KMS-11 (cell line): ENCODE data around the gene GPR27.

Experiments
- H2AFZ ChIP-seq: fragments of 200-600 bp; sonication (generic); 2 replicates; pipeline ENCODE4 v1.6.1; 2016; ENCODE audit warnings: antibody characterized with exemption, mixed run types, low read depth
- H3K27ac ChIP-seq: fragments of 200-600 bp; sonication (generic); 2 replicates; pipeline ENCODE4 v1.6.1; 2016; ENCODE audit warnings: mild to moderate bottlenecking, mixed run types
- H3K27me3 ChIP-seq: fragments of 200-600 bp; sonication (generic); 2 replicates; pipeline ENCODE4 v1.6.1; 2017; ENCODE audit warnings: mild to moderate bottlenecking, low read depth, mixed run types, moderate library complexity; ENCODE audit not compliant: insufficient read depth
- H3K36me3 ChIP-seq: fragments of 200-600 bp; sonication (generic); 2 replicates; pipeline ENCODE4 v1.6.1; 2017; ENCODE audit warnings: mild to moderate bottlenecking, mixed run types; ENCODE audit not compliant: insufficient read depth
- H3K4me1 ChIP-seq: fragments of 200-600 bp; sonication (generic); 2 replicates; pipeline ENCODE4 v1.6.1; 2016; ENCODE audit warnings: mild to moderate bottlenecking, low read depth, mixed run types; ENCODE audit not compliant: poor library complexity, severe bottlenecking
- H3K4me2 ChIP-seq: fragments of 200-600 bp; sonication (generic); 2 replicates; pipeline ENCODE4 v1.7.0; 2016; ENCODE audit warnings: mild to moderate bottlenecking, mixed run types
- H3K4me3 ChIP-seq: fragments of 200-600 bp; sonication (generic); IDR thresholded peaks from 2 replicates; pipeline ENCODE4 v1.6.1; 2017; ENCODE audit warnings: low read depth, low read length, mixed read lengths; ENCODE audit not compliant: insufficient read depth
- H3K79me2 ChIP-seq: fragments of 200-600 bp; sonication (generic); 2 replicates; pipeline ENCODE4 v1.6.1; 2016; ENCODE audit warnings: low read depth, mixed run types; ENCODE audit not compliant: insufficient read depth
- H3K9ac ChIP-seq: fragments of 200-600 bp; sonication (generic); 2 replicates; pipeline ENCODE4 v1.6.1; 2016; ENCODE audit warnings: mild to moderate bottlenecking, mixed run types
- H4K20me1 ChIP-seq: fragments of 200-600 bp; sonication (generic); 2 replicates; pipeline ENCODE4 v1.6.1; 2016; ENCODE audit warnings: mild to moderate bottlenecking, mixed run types; ENCODE audit not compliant: insufficient read depth
- CTCF ChIP-seq: fragments of 200-600 bp; sonication (generic); conservative IDR thresholded peaks from 2 replicates; pipeline ENCODE4 v1.6.1; 2017; ENCODE audit warnings: low read depth, mild to moderate bottlenecking, antibody characterized with exemption, low read length, moderate library complexity, mixed read lengths

GPR27 gene

GRCh38 chr3:71753701-71754609, at the start of gene GPR27:
Gene GPR27 (plus strand): TSS chr3:71753855. CDS start chr3:71754050, 195 bp downstream.
- Histone ChIP-seq H2AFZ (no peak within 1 kb of the TSS), H3K4me1 (no peaks in the 10 kb centered on the region), H3K4me2 (no peak within 1 kb of the TSS), H3K27me3 (no peaks in the 10 kb centered on the region), H3K79me2 (no peaks in the 10 kb centered on the region), H3K27ac (no peak within 1 kb of the TSS), H4K20me1 (no peaks in the 10 kb centered on the region), H3K9ac (no peak within 1 kb of the TSS), H3K36me3 (no peaks in the 10 kb centered on the region), H3K4me3 (no peak within 1 kb of the TSS)
- no peak for TF ChIP-seq CTCF

- Histone ChIP-seq H3K4me2 (no peak overlapping the region), H4K20me1 (no peaks in the 10 kb centered on the region), H3K4me1 (no peaks in the 10 kb centered on the region), H2AFZ (no peak overlapping the region), H3K27ac (no peak overlapping the region), H3K9ac (no peak overlapping the region), H3K27me3 (no peaks in the 10 kb centered on the region), H3K4me3 (no peak overlapping the region), H3K36me3 (no peaks in the 10 kb centered on the region), H3K79me2 (no peaks in the 10 kb centered on the region)
- TF ChIP-seq CTCF: no peak
Measured at GRCh38 chr3:71704915-71705314, 48.7 kb upstream of the GPR27 start.

- Histone ChIP-seq H3K36me3 (no peaks in the 10 kb centered on the region), H3K4me1 (no peaks in the 10 kb centered on the region), H3K79me2 (no peaks in the 10 kb centered on the region), H2AFZ (no peak overlapping the region), H3K4me2 (no peak overlapping the region), H3K27ac (no peak overlapping the region), H3K9ac (no peak overlapping the region), H3K4me3 (no peak overlapping the region), H4K20me1 (no peaks in the 10 kb centered on the region), H3K27me3 (no peaks in the 10 kb centered on the region)
- TF ChIP-seq CTCF: no peak
Measured at GRCh38 chr3:71705681-71706080, 48.0 kb upstream of the GPR27 start.

GRCh38 chr3:71707595-71707994, 46.1 kb upstream of the GPR27 start:
- Histone ChIP-seq H3K4me1 (no peaks in the 10 kb centered on the region), H3K27ac (no peak overlapping the region), H3K9ac (no peak overlapping the region), H3K36me3 (no peaks in the 10 kb centered on the region), H4K20me1 (no peaks in the 10 kb centered on the region), H3K79me2 (no peaks in the 10 kb centered on the region), H2AFZ (no peak overlapping the region), H3K4me2 (no peak overlapping the region), H3K4me3 (no peak overlapping the region), H3K27me3 (no peaks in the 10 kb centered on the region)
- no peak for TF ChIP-seq CTCF
